ENCODE measurements around the gene KLHL40. TPM values are rescaled to one million over a fixed set of nuclear protein-coding genes. Genes with fewer than 3 reads are reported as not detected.

The KLHL40 gene
- polyA plus RNA-seq, 1 donor (not counting 4 experiments of a cell fraction or from before 2014, with no cell fraction given) = not detected

GRCh38 chr3:42700366-42701288 is 15.3 kb downstream of the KLHL40 start:
- Histone ChIP-seq H3K27me3 (ENCODE audit: control insufficient read depth, extremely low read depth, insufficient read depth, low read length) (peaks cover 6% of the 10 kb centered on the region), H3K9me1 (ENCODE audit: control insufficient read depth, extremely low read depth, insufficient read depth, low read length) (no peaks in the 10 kb centered on the region), H3K4me2 (ENCODE audit: control insufficient read depth, extremely low read depth, insufficient read depth, low read depth, low read length) (no peak overlapping the region), H3K79me2 (ENCODE audit: control insufficient read depth, insufficient read depth, low read length) (no peaks in the 10 kb centered on the region), H3K27ac (ENCODE audit: control insufficient read depth, insufficient read depth, low read length) (no peak overlapping the region), H3K4me3 (ENCODE audit: control insufficient read depth in 2 of 3, extremely low read depth in 1 of 3, insufficient read depth in 2 of 3, low read depth in 1 of 3, low read length in 3 of 3) (no peak overlapping the region), H4K20me1 (ENCODE audit: control insufficient read depth, extremely low read depth, insufficient read depth, low read length) (no peaks in the 10 kb centered on the region), H3K4me1 (ENCODE audit: control insufficient read depth, extremely low read depth, insufficient read depth, low read length) (no peaks in the 10 kb centered on the region), H3K9ac (ENCODE audit: control insufficient read depth, extremely low read depth, insufficient read depth, low read length) (no peak overlapping the region), H3K9me3 (ENCODE audit: control insufficient read depth, low read depth, low read length) (no peaks in the 10 kb centered on the region), H2AFZ (ENCODE audit: control insufficient read depth, low read length) (no peak overlapping the region), H3K36me3 (ENCODE audit: control insufficient read depth in 2 of 2, extremely low read depth in 1 of 2, insufficient read depth in 2 of 2, low read length in 2 of 2) (no peaks in the 10 kb centered on the region)
- no peak for FAIRE-seq
- TF ChIP-seq CTCF (optimal IDR thresholded peaks at IDR 0.05 in 1 of 3, IDR thresholded peaks at IDR 0.05 in 1 of 3, conservative IDR thresholded peaks at IDR 0.05 in 1 of 3; ENCODE audit: extremely low read depth in 1 of 3, insufficient read depth in 2 of 3, low read length in 3 of 3) (no peak), EZH2 (IDR thresholded peaks at IDR 0.05; ENCODE audit: low read length) (no peak)
- no peak for DNase-seq (ENCODE audit: low read depth, low spot score)
- dilution Hi-C loops (cut with MboI; ENCODE audit: extremely low pct_ligation_motif_present, low sequenced_read_pairs) = no loop called here

GRCh38 chr3:42701371-42702065 is 16.2 kb downstream of the KLHL40 start:
- Histone ChIP-seq H3K4me1 (ENCODE audit: control insufficient read depth, extremely low read depth, insufficient read depth, low read length) (no peaks in the 10 kb centered on the region), H3K36me3 (ENCODE audit: control insufficient read depth in 2 of 2, extremely low read depth in 1 of 2, insufficient read depth in 2 of 2, low read length in 2 of 2) (no peaks in the 10 kb centered on the region), H3K27ac (ENCODE audit: control insufficient read depth, insufficient read depth, low read length) (no peak overlapping the region), H3K9me1 (ENCODE audit: control insufficient read depth, extremely low read depth, insufficient read depth, low read length) (no peaks in the 10 kb centered on the region), H3K79me2 (ENCODE audit: control insufficient read depth, insufficient read depth, low read length) (no peaks in the 10 kb centered on the region), H2AFZ (ENCODE audit: control insufficient read depth, low read length) (no peak overlapping the region), H4K20me1 (ENCODE audit: control insufficient read depth, extremely low read depth, insufficient read depth, low read length) (peaks cover 4% of the 10 kb centered on the region), H3K27me3 (ENCODE audit: control insufficient read depth, extremely low read depth, insufficient read depth, low read length) (peaks cover 6% of the 10 kb centered on the region), H3K4me2 (ENCODE audit: control insufficient read depth, extremely low read depth, insufficient read depth, low read depth, low read length) (no peak overlapping the region), H3K4me3 (ENCODE audit: control insufficient read depth in 2 of 3, extremely low read depth in 1 of 3, insufficient read depth in 2 of 3, low read depth in 1 of 3, low read length in 3 of 3) (no peak overlapping the region), H3K9me3 (ENCODE audit: control insufficient read depth, low read depth, low read length) (no peaks in the 10 kb centered on the region), H3K9ac (ENCODE audit: control insufficient read depth, extremely low read depth, insufficient read depth, low read length) (no peak overlapping the region)
- TF ChIP-seq CTCF (optimal IDR thresholded peaks at IDR 0.05 in 1 of 3, IDR thresholded peaks at IDR 0.05 in 1 of 3, conservative IDR thresholded peaks at IDR 0.05 in 1 of 3; ENCODE audit: extremely low read depth in 1 of 3, insufficient read depth in 2 of 3, low read length in 3 of 3) = no peak
- no peak for DNase-seq (ENCODE audit: low read depth, low spot score)
- dilution Hi-C loops (cut with MboI; ENCODE audit: extremely low pct_ligation_motif_present, low sequenced_read_pairs) = no loop called here
- FAIRE-seq = no peak
